Placental epithelial cell (primary cell): ENCODE results near the gene CTAG2. TPM values are rescaled to one million over a fixed set of nuclear protein-coding genes. Genes with fewer than 3 reads are reported as not detected.

Experiments
- small RNA-seq: library from RNA; depleted of rRNA; stranded (forward); fragments of <200 nt; gene quantifications from one replicate; pipeline ENCODE3, GENCODE V24; 2012
- total RNA-seq: library from RNA; depleted of rRNA; stranded (reverse); fragments of >200 nt; gene quantifications from 2 replicates; pipeline ENCODE4 v1.2.3, GENCODE V29; 2012

The CTAG2 gene
- total RNA-seq = 0.39 TPM in 1 of 2 replicates, not detected in the other

DNA sequence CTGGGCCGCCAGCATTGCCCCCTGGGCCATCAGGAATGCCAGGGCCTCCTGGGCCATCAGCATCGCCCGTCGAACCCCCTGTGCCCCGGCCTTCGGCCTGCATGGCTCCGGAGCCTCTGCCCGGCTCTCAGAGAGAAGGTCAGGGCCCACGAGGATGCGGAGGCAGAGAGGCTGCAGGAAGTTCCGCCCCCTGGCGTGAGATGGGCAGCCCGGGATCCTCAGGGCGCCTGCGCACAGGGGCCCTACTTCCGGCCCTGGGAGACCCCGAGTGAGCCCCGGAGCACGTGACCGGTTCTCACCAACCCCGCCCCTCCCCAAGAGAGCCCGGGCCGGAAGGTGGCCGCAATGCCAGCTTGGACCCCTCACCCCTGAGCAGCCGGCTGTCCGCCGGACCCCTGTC, at the start of gene CTAG2:
TSS of gene CTAG2 (minus strand) at position 167 of the 400 bp plus-strand sequence. CDS start at position 103, 64 bp downstream.

DNA sequence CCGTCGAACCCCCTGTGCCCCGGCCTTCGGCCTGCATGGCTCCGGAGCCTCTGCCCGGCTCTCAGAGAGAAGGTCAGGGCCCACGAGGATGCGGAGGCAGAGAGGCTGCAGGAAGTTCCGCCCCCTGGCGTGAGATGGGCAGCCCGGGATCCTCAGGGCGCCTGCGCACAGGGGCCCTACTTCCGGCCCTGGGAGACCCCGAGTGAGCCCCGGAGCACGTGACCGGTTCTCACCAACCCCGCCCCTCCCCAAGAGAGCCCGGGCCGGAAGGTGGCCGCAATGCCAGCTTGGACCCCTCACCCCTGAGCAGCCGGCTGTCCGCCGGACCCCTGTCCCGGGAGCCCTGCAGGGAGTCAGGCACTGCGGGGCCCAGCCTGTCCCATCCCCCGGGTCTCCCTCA, 34.2 kb downstream of the CTAG2 start, which contains the start of gene CTAG1B:
TSS of gene CTAG1B (minus strand) at position 101 of the 400 bp plus-strand sequence. CDS start at position 37, 64 bp downstream.

Small RNA genes lying within 50 kb of the gene (small RNA-seq; reads per million reads assigned to genes)
- gene AC244090.1 (not detected), gene AC244107.2 (not detected)

Other genes with a start within 250 kb of the CTAG2 start
- gene DNASE1L1, start 244.3 kb downstream of the CTAG2 start, total RNA-seq = 65.4 and 86.4 TPM in 2 replicates
- 21.2 and 25.1 TPM in 2 replicates for gene TAFAZZIN, start 242.0 kb downstream of the CTAG2 start, total RNA-seq
- 76.7 and 89.1 TPM in 2 replicates for gene ATP6AP1, start 224.9 kb downstream of the CTAG2 start, total RNA-seq
- 74.9 and 75.0 TPM in 2 replicates for gene GDI1, start 216.4 kb downstream of the CTAG2 start, total RNA-seq
- 25.5 and 28.8 TPM in 2 replicates for gene FAM50A, start 209.4 kb downstream of the CTAG2 start, total RNA-seq
- gene PLXNA3, start 195.3 kb downstream of the CTAG2 start, total RNA-seq = 21.6 and 23.9 TPM in 2 replicates
- gene LAGE3, start 174.3 kb downstream of the CTAG2 start, total RNA-seq = 31.4 and 42.2 TPM in 2 replicates
- 48.7 and 56.2 TPM in 2 replicates for gene UBL4A, start 167.0 kb downstream of the CTAG2 start, total RNA-seq
- gene SLC10A3, start 162.9 kb downstream of the CTAG2 start, total RNA-seq = 56.9 and 65.6 TPM in 2 replicates
- gene FAM3A, start 137.3 kb downstream of the CTAG2 start, total RNA-seq = 25.9 and 31.6 TPM in 2 replicates
- gene G6PD, start 106.7 kb downstream of the CTAG2 start, total RNA-seq = 44.8 and 112 TPM in 2 replicates
- 12.2 and 16.1 TPM in 2 replicates for gene IKBKG, start 106.0 kb downstream of the CTAG2 start, total RNA-seq
- not detected in 2 replicates for gene CTAG1A, start 68.4 kb downstream of the CTAG2 start, total RNA-seq
- gene CTAG1B, start 34.3 kb downstream of the CTAG2 start, total RNA-seq = not detected in 2 replicates
- 0.11 and 0.39 TPM in 2 replicates for gene GAB3, start 97.5 kb upstream of the CTAG2 start, total RNA-seq
- gene DKC1, start 109.3 kb upstream of the CTAG2 start, total RNA-seq = 20.4 and 26.1 TPM in 2 replicates
- gene MPP1, start 151.9 kb upstream of the CTAG2 start, total RNA-seq = 6.7 and 9.2 TPM in 2 replicates
- not detected in 2 replicates for gene SMIM9, start 181.1 kb upstream of the CTAG2 start, total RNA-seq
- 4.3 and 7.9 TPM in 2 replicates for gene F8A1, start 232.8 kb upstream of the CTAG2 start, total RNA-seq